Astrocyte (in vitro differentiated cells and primary cell): Measurements from ENCODE around the gene WDR37. TPM values are rescaled to one million over a fixed set of nuclear protein-coding genes. Genes with fewer than 3 reads are reported as not detected.

ENCODE experiments used
- DNase-seq: peaks from one replicate; pipeline ENCODE4 v3.0.0-alpha.2; 2010; ENCODE audit warnings: low read depth
- FAIRE-seq: peaks from 2 replicates; lab custom pipeline; 2011; peaks lifted over from hg19 to GRCh38; lab: Jason Lieb, UNC
- H2AFZ ChIP-seq: 2 replicates; pipeline ENCODE4 v1.6.0; 2012; ENCODE audit warnings: low read depth, low read length, inconsistent platforms
- H3K27ac ChIP-seq: 2 replicates; pipeline ENCODE4 v1.5.1; 2011; ENCODE audit warnings: low read depth, low read length, inconsistent platforms
- H3K27me3 ChIP-seq: 2 replicates; pipeline ENCODE4 v1.6.0; 2011; ENCODE audit warnings: low read length, inconsistent platforms; ENCODE audit not compliant: insufficient read depth
- H3K36me3 ChIP-seq: 2 replicates; pipeline ENCODE4 v1.5.1; 2011; ENCODE audit warnings: low read length, inconsistent platforms; ENCODE audit not compliant: insufficient read depth
- H3K4me1 ChIP-seq: 2 replicates; pipeline ENCODE4 v1.5.1; 2011; ENCODE audit warnings: low read length, inconsistent platforms; ENCODE audit not compliant: insufficient read depth
- H3K4me2 ChIP-seq: 2 replicates; pipeline ENCODE4 v1.6.0; 2012; ENCODE audit warnings: low read length, inconsistent platforms
- H3K4me3 ChIP-seq: 2 replicates; pipeline ENCODE4 v1.5.1; 2011; ENCODE audit warnings: low read depth, mild to moderate bottlenecking, low read length, inconsistent platforms; ENCODE audit not compliant: insufficient read depth
- H3K79me2 ChIP-seq: 2 replicates; pipeline ENCODE4 v1.6.0; 2012; ENCODE audit warnings: mild to moderate bottlenecking, low read length, inconsistent platforms; ENCODE audit not compliant: insufficient read depth
- H3K9ac ChIP-seq: 2 replicates; pipeline ENCODE4 v1.6.0; 2012; ENCODE audit warnings: mild to moderate bottlenecking, low read length, inconsistent platforms
- H3K9me3 ChIP-seq: 2 replicates; pipeline ENCODE4 v1.5.1; 2012; ENCODE audit warnings: low read depth, mild to moderate bottlenecking, low read length, inconsistent platforms; ENCODE audit not compliant: insufficient read depth
- H4K20me1 ChIP-seq: 2 replicates; pipeline ENCODE4 v1.6.0; 2012; ENCODE audit warnings: low read length, inconsistent platforms; ENCODE audit not compliant: insufficient read depth
- H3K27ac Mint-ChIP-seq: one replicate; pipeline ENCODE4 v1.8.0; 2021; ENCODE audit warnings: mild to moderate bottlenecking, mixed read lengths; ENCODE audit not compliant: unreplicated experiment
- H3K27me3 Mint-ChIP-seq: one replicate; pipeline ENCODE4 v1.8.0; 2021; ENCODE audit warnings: low read depth, mixed read lengths; ENCODE audit not compliant: unreplicated experiment
- H3K36me3 Mint-ChIP-seq: one replicate; pipeline ENCODE4 v1.8.0; 2021; ENCODE audit warnings: low read depth, mixed read lengths; ENCODE audit not compliant: unreplicated experiment
- H3K4me1 Mint-ChIP-seq: one replicate; pipeline ENCODE4 v1.8.0; 2021; ENCODE audit warnings: low read depth, mixed read lengths; ENCODE audit not compliant: unreplicated experiment
- H3K4me3 Mint-ChIP-seq: one replicate; pipeline ENCODE4 v1.8.0; 2021; ENCODE audit warnings: mild to moderate bottlenecking, moderate library complexity, mixed read lengths; ENCODE audit not compliant: unreplicated experiment
- H3K9me3 Mint-ChIP-seq: one replicate; pipeline ENCODE4 v1.8.0; 2021; ENCODE audit warnings: mild to moderate bottlenecking, mixed read lengths; ENCODE audit not compliant: unreplicated experiment
- CTCF ChIP-seq: IDR thresholded peaks from 2 replicates; pipeline ENCODE4 v1.5.1; 2011; ENCODE audit warnings: low read depth, mild to moderate bottlenecking, inconsistent platforms, low read length, moderate library complexity; ENCODE audit not compliant: insufficient read depth
- EZH2 ChIP-seq: IDR thresholded peaks from 2 replicates; pipeline ENCODE4 v1.6.1; 2012; ENCODE audit warnings: mild to moderate bottlenecking, low read length, inconsistent platforms; ENCODE audit not compliant: insufficient read depth
- total RNA-seq: library from RNA; stranded (reverse); gene quantifications from 2 replicates; pipeline ENCODE4 v1.2.1, GENCODE V29; 2021

The WDR37 gene
- total RNA-seq, 1 donor from 2014 or later = 22.8 TPM

- H3K4me1 Mint-ChIP-seq = peaks cover 7% of the 10 kb centered on the region
- peaks cover 50% of the 10 kb centered on the region for H3K79me2 ChIP-seq
These were observed 18.0 kb downstream of the WDR37 start for GRCh38 chr10:1074052-1074747.

GRCh38 chr10:1074748-1075308, 18.6 kb downstream of the WDR37 start:
- no peaks in the 10 kb centered on the region for H3K9me3 ChIP-seq
- TF ChIP-seq CTCF (peak; percentile 17), EZH2 (no peak)
- no peaks in the 10 kb centered on the region for H3K27me3 Mint-ChIP-seq
- H3K4me3 Mint-ChIP-seq = no peak overlapping the region
- no peak overlapping the region for H2AFZ ChIP-seq
- H3K4me1 ChIP-seq = peaks cover 4% of the 10 kb centered on the region
- peaks cover 16% of the 10 kb centered on the region for H3K36me3 ChIP-seq
- H3K9ac ChIP-seq = no peak overlapping the region
- no peak for DNase-seq
- peaks cover 32% of the 10 kb centered on the region for H4K20me1 ChIP-seq
- peaks cover 13% of the 10 kb centered on the region for H3K36me3 Mint-ChIP-seq
- no peaks in the 10 kb centered on the region for H3K27me3 ChIP-seq
- H3K4me1 Mint-ChIP-seq = peaks cover 7% of the 10 kb centered on the region
- H3K4me2 ChIP-seq = no peak overlapping the region
- H3K4me3 ChIP-seq = no peak overlapping the region
- no peak overlapping the region for H3K27ac ChIP-seq
- FAIRE-seq = no peak
- no peak overlapping the region for H3K27ac Mint-ChIP-seq
- H3K79me2 ChIP-seq = peaks cover 45% of the 10 kb centered on the region
- H3K9me3 Mint-ChIP-seq = no peaks in the 10 kb centered on the region

More at GRCh38 chr10:1074052-1074747, 18.0 kb downstream of the WDR37 start:
- H2AFZ ChIP-seq = no peak overlapping the region
- no peak overlapping the region for H3K9ac ChIP-seq
- Mint-ChIP-seq H3K27me3 (no peaks in the 10 kb centered on the region), H3K36me3 (peaks cover 10% of the 10 kb centered on the region), H3K4me3 (no peak overlapping the region), H3K27ac (no peak overlapping the region), H3K9me3 (no peaks in the 10 kb centered on the region)
- FAIRE-seq (no peak), DNase-seq (no peak)
- no peak overlapping the region for H3K4me2 ChIP-seq
- TF ChIP-seq EZH2 = no peak
- TF ChIP-seq CTCF = no peak
- peaks cover 38% of the 10 kb centered on the region for H4K20me1 ChIP-seq
- no peaks in the 10 kb centered on the region for H3K9me3 ChIP-seq
- H3K36me3 ChIP-seq = peaks cover 15% of the 10 kb centered on the region
- H3K4me3 ChIP-seq = no peak overlapping the region
- H3K4me1 ChIP-seq = peaks cover 4% of the 10 kb centered on the region
- no peaks in the 10 kb centered on the region for H3K27me3 ChIP-seq
- no peak overlapping the region for H3K27ac ChIP-seq

- DNase-seq (no peak), FAIRE-seq (no peak)
- H3K4me2 ChIP-seq = no peak overlapping the region
- no peaks in the 10 kb centered on the region for H3K4me1 ChIP-seq
- H3K27ac ChIP-seq = no peak overlapping the region
- peaks cover 39% of the 10 kb centered on the region for H3K36me3 ChIP-seq
- no peak overlapping the region for H2AFZ ChIP-seq
- no peak overlapping the region for H3K9ac ChIP-seq
- Mint-ChIP-seq H3K4me1 (no peaks in the 10 kb centered on the region), H3K27ac (no peak overlapping the region), H3K9me3 (no peaks in the 10 kb centered on the region), H3K36me3 (peaks cover 11% of the 10 kb centered on the region), H3K4me3 (no peak overlapping the region), H3K27me3 (no peaks in the 10 kb centered on the region)
- H4K20me1 ChIP-seq = peaks cover 18% of the 10 kb centered on the region
- TF ChIP-seq EZH2 = no peak
- TF ChIP-seq CTCF = no peak
- H3K79me2 ChIP-seq = peaks cover 26% of the 10 kb centered on the region
- H3K9me3 ChIP-seq = no peaks in the 10 kb centered on the region
- H3K4me3 ChIP-seq = no peak overlapping the region
- H3K27me3 ChIP-seq = no peaks in the 10 kb centered on the region
These were observed 22.5 kb downstream of the WDR37 start for GRCh38 chr10:1078668-1079067.
